ENCODE results near the gene RBFA. TPM values are rescaled to one million over a fixed set of nuclear protein-coding genes. Genes with fewer than 3 reads are reported as not detected.
"Not testable (repeated sequence)": the region's sequence is repeated elsewhere in the genome, so short reads cannot be mapped to it uniquely, and the experiment has no call there.

Gene RBFA
- total RNA-seq, 1 experiment from 2014 or later, result 39.5 TPM

GRCh38 chr18:80009661-80010550, 24.3 kb upstream of the RBFA start:
- H3K27me3 ChIP-seq (replicated peaks; ENCODE audit: insufficient read depth, low read depth, low read length, poor library complexity), result no peaks in the 10 kb centered on the region
- H3K27ac ChIP-seq (ENCODE audit: low read depth, low read length, poor library complexity, severe bottlenecking), result no peak overlapping the region
- no TSS peak for BruUV-seq (replicated peaks)
- intact Hi-C loops (cut with micrococcal nuclease; ENCODE audit: unreplicated experiment), result no loop called here
- ChIA-PET POLR2A (ENCODE audit: low non-redundant PET) (no interaction called here), CTCF (no interaction called here)
- H3K36me3 ChIP-seq (ENCODE audit: insufficient read depth, low read length, poor library complexity, severe bottlenecking), result no peaks in the 10 kb centered on the region
- no peaks in the 10 kb centered on the region for H3K4me1 ChIP-seq (ENCODE audit: insufficient read depth, low read length, poor library complexity, severe bottlenecking)
- no peak for DNase-seq (ENCODE audit: low spot score)
- no peaks in the 10 kb centered on the region for H3K9me3 ChIP-seq (ENCODE audit: low read depth, low read length, poor library complexity, severe bottlenecking)
- no peak for TF ChIP-seq CTCF (conservative IDR thresholded peaks at IDR 0.05; ENCODE audit: low read depth, low read length)
- TF ChIP-seq EZH2 (IDR thresholded peaks at IDR 0.05; ENCODE audit: borderline replicate concordance, low read depth, low read length, poor library complexity, severe bottlenecking), result no peak
- no peak overlapping the region for H3K4me3 ChIP-seq (ENCODE audit: low read depth, low read length, poor library complexity, severe bottlenecking)

- Histone ChIP-seq H3K27me3 (replicated peaks; ENCODE audit: insufficient read depth, low read depth, low read length, poor library complexity) (no peaks in the 10 kb centered on the region), H3K4me3 (ENCODE audit: low read depth, low read length, poor library complexity, severe bottlenecking) (no peak overlapping the region), H3K4me1 (ENCODE audit: insufficient read depth, low read length, poor library complexity, severe bottlenecking) (no peaks in the 10 kb centered on the region), H3K27ac (ENCODE audit: low read depth, low read length, poor library complexity, severe bottlenecking) (no peak overlapping the region), H3K36me3 (ENCODE audit: insufficient read depth, low read length, poor library complexity, severe bottlenecking) (no peaks in the 10 kb centered on the region), H3K9me3 (ENCODE audit: low read depth, low read length, poor library complexity, severe bottlenecking) (no peaks in the 10 kb centered on the region)
- POLR2A ChIA-PET (ENCODE audit: low non-redundant PET), result no interaction called here
- CTCF ChIA-PET, result no interaction called here
- BruUV-seq (replicated peaks), result no TSS peak
- intact Hi-C loops (cut with micrococcal nuclease; ENCODE audit: unreplicated experiment), result no loop called here
- no peak for DNase-seq (ENCODE audit: low spot score)
- no peak for TF ChIP-seq CTCF (conservative IDR thresholded peaks at IDR 0.05; ENCODE audit: low read depth, low read length)
- TF ChIP-seq EZH2 (IDR thresholded peaks at IDR 0.05; ENCODE audit: borderline replicate concordance, low read depth, low read length, poor library complexity, severe bottlenecking), result no peak
These were observed 23.7 kb upstream of the RBFA start for GRCh38 chr18:80010551-80010906.

- BruUV-seq (replicated peaks); H3K4me3 ChIP-seq (ENCODE audit: low read depth, low read length, poor library complexity, severe bottlenecking); H3K4me1 ChIP-seq (ENCODE audit: insufficient read depth, low read length, poor library complexity, severe bottlenecking); H3K36me3 ChIP-seq (ENCODE audit: insufficient read depth, low read length, poor library complexity, severe bottlenecking); H3K9me3 ChIP-seq (ENCODE audit: low read depth, low read length, poor library complexity, severe bottlenecking); CTCF ChIA-PET; H3K27me3 ChIP-seq (replicated peaks; ENCODE audit: insufficient read depth, low read depth, low read length, poor library complexity); intact Hi-C loops (cut with micrococcal nuclease; ENCODE audit: unreplicated experiment); DNase-seq (ENCODE audit: low spot score); POLR2A ChIA-PET (ENCODE audit: low non-redundant PET); H3K27ac ChIP-seq (ENCODE audit: low read depth, low read length, poor library complexity, severe bottlenecking): not testable (repeated sequence)
These were observed 22.6 kb upstream of the RBFA start for GRCh38 chr18:80011496-80012137.
